HG02852 (cell line): ENCODE measurements around the gene TPRG1L.

ENCODE experiments used
- ATAC-seq: cut with Tn5 transposase; IDR thresholded peaks from one replicate; pipeline ENCODE4 v1.9.1; 2021; ENCODE audit warnings: mild to moderate bottlenecking, moderate library complexity; ENCODE audit not compliant: unreplicated experiment

TPRG1L gene

DNA sequence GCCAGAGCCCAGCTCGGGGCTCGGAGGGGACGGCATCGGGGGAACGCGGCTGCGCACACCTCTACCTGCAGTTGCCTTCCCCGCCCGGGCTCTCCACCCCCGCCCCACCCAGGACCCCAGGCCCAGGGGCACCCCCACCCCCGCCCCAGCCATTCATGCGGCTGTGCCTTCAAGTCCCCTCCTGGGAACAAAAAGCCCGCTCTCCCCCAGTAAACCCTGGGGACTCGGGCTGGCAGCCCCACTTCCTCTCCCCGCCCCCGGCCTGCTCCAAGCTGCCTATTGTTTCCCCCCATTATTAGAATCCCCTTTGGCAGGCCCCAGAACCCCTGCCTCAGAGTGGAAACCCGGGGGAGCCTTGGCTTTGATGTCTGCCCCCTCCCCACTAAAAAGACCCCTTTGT lies 31.5 kb upstream of the TPRG1L start:
- no peak for ATAC-seq

DNA sequence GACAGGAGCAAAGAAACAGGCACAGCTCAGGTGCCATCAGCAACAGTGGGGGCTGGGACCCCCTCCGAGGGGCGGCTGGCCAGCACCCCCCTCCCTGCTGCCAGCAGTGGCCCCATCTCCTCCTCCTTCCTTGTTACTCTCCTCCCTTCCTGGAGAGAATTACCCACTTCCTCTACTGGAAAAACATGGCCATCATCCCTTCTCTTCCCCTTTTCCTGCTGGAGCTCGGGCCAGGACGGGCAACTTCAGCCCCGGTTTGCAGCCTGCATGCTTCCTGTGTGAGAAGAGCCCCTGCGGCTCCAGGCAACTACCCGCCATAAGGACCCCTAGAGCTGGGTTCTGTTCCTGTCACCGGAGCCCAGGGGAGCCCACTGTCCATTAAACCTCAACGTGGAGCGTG lies 31.1 kb upstream of the TPRG1L start:
- ATAC-seq, result no peak

DNA sequence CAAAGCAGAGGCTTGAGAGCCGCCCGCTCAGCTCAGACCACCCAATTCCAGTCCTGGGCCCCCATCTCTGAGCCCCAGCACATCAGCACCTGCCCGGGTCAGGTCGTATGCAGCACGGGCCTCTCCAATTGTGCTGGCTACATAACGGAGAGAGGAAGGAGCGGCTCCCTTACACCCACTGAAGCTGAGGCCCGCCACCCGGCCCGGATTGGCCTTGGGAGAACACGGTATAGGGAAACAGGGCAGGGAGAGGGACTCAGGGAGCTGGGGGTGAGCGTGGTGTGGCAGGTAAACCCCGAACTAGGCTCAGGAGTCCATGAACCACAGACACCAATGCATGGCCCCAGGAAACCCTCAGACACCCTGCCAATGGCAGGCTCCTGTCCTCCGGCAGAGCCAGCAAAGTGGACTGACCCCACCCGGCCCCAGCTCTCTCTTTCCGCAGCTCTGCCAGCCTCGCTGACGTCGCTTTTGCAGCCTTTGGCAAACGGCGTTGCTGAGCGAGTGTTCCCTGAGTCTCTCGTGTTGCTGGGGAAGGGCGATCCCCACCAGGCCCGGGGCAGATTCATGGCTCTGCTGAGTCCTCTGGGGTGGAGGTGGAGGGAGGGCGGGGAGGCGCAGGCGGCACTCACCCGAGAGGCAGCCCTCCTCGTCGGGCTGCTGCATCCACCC lies 30.0 kb upstream of the TPRG1L start:
- ATAC-seq, result no peak

DNA sequence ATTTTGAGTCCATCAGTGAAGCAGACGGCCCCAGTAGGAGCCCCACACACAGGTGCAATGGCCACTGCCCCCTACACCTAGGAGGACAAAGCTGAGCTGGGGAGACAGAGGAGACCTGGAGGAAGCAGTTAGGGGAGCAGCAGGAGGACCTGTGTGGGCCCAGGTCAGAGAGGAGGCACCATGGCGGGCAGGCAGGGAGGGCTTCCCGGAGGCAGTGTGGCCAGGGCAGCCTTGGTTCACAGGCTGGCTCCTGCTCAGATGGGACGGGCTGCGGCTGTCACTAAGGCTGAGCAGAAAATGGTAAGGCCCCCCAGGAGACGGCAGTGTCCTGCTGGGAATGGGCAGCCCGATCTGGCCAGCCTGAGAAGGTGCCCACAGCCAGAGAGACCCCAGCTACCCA lies 28.9 kb upstream of the TPRG1L start:
- no peak for ATAC-seq

DNA sequence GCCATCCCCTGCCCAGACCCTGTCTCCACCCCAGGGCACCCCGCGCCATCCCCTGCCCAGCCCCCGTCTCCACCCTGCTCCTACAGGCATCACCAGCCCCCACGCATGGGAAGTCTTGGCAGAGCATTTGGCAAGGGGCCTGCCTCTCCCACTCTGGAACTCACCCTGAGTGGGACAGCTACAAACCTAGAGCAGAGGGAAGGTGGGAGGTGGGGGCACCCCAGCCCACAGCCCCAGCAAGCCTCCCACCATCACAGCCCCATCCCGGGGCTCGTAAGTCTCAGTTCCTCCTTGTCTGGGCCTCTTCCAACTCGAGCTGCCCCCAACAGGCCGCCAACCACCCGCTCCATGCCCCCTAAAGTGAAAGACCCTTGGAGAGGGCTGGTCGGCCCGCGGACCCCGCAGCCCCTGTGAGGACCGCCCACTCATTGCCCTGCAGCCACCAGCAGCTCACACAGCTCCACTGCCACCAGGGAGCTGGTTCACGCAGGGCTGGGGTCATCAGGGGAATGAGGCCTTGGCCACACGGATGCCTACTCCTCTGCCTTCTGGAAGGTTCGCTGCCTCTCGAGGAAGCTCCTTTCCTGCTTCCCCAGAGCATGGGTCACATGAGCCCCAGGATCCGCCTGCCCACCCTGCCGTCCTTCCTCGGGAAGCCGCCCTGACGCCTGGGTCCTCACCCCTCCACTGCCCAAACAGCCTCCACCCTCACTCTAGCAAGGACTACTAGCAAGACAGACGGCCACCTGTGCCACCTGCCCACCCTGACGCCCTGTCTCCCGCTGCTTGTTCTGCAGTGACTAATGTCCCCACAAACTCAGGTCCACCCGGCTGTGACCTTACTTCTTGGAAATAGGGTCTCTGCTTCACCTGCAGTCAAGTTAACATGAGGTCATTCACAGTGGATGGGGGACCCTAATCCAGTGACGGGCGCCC lies 27.9 kb upstream of the TPRG1L start:
- ATAC-seq, result no peak

DNA sequence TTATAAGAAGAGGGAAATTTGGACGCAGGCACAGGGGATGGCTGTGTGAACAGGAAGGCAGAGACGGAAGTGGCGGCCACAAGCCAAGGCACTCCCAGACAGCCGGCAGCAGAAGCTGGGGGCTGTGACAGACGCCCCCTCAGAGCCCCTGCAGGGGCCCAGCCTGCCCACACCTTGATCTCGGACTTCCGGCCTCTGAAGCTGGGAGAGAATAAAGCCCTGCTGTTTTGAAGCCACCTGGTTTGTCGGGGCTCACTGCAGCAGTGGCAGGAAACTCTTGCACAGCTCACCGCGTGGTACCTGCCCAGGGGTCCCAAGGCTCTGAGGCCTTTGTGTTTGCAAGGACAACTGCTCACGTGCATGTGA lies 27.2 kb upstream of the TPRG1L start:
- ATAC-seq, result no peak

DNA sequence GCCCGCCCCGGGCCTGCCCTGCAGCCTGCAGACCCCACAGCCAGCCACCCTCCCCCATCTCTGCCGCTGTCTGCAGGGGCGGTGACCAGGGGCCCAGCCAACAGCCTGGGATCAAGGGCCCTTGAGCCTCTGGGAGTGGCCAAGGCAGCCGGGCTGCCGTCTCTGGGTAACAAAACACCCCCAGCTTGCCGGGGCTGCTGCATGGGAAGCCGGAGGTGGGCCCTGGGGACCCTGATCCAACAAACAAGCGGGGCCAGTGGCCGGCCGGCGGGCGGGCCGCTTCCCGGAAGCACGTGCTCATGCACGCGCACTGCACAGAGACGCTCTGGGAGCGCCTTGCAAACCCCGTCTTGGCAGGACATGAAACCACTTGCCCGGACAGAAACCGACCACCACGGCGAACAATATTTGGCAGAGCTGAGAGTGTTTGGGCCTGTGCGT lies 26.7 kb upstream of the TPRG1L start:
- no peak for ATAC-seq

DNA sequence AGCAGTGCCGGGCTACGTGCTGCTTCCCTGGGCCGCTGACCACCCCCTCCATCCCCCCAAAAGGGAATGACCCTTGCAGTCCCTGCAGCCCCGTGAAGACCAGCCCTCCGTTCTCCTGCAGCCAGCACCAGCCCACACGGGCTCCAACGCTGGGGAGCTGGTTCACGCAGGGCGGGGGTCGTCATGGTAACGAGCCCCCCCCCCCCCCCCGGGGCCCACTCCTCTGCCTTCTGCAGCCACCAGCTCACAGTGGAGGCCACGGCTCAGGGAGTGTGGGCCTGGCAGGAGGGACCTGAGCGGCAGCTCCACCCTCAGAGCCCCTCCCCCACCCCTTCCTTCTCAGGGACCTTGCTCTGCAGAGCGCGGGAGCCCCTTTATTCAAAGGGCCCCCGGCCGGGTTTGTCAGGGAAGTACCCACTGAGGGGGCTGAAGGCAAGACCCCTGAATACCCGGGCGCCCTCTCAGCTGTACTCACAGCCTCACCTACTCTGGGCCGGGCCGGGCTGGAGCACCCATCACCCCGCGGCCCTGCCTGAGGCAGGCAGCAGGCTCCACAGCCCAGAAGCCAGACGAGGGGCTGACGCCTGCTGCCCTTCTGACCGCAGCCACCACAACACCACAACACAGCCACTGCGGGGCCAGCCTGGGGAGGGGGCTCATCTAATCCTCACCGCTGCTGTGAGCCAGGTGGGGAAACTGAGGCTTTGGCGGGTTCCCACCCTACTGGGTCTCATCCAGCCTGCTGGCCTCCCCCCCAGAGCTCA lies 26.1 kb upstream of the TPRG1L start:
- no peak for ATAC-seq

DNA sequence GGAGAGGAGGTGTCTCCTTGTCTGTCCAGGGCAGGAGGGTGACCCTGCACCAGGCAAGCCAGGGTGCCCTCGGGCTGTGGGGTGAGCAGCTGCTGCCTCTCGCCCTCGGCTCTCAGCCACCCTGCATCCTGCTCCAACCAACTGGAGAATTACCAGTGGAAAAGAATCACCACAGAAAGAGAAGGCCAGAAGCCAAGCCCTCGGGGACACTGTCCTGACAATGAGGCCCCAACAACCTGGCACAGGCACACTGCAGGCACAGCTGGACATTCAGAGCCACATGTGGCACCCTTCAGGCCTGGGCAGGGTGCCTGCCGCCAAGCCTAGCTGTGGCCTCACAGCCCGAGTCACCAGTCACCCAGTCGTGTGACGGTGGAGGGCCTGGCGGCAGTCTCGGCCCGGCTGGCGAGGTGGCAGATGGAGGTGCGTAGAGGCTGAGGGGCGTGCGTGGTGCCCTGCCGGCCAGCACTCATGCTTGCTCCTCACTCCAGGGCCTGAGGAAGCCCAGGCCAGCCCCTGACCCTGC lies 25.5 kb upstream of the TPRG1L start:
- no peak for ATAC-seq

DNA sequence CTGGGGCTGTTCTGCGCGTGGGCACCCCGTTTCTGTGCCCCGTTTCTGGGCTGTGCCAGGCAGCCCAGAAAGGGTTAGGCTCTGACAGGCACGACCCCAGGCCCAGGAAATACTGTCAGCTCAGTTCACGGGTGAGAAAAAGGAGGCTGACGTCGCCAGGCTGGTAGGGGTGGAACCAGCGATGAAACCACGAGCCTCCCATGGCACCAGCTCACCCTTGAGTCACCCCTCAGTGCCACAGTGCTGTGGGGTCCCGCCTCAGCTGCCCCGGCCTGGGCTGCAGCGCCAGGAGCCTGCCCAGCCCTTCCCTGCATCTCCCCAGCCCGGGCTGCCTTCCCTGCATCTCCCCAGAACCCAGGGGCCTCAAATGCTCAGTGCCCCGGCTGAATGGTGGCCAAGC lies 25.0 kb upstream of the TPRG1L start:
- ATAC-seq, result no peak

DNA sequence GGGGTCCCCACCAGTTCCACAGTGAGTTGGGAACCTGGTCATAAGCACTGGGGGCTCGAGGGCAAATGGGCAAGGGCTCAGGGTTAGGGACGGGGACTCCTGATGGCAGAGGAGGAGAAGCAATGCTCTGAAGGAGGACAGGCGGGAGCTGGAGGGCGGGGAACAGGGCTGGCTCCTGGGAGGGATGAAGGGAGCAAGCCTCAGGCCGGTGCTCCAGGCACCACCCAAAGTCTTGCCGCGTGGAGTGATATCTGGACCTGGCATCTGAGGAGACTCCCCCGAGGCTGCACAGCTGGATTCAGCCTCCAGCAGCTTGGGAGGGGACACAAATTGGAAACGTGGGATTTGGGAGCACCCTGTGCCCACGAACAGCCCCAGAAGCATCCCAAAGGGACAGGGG lies 24.5 kb upstream of the TPRG1L start:
- ATAC-seq, result no peak

DNA sequence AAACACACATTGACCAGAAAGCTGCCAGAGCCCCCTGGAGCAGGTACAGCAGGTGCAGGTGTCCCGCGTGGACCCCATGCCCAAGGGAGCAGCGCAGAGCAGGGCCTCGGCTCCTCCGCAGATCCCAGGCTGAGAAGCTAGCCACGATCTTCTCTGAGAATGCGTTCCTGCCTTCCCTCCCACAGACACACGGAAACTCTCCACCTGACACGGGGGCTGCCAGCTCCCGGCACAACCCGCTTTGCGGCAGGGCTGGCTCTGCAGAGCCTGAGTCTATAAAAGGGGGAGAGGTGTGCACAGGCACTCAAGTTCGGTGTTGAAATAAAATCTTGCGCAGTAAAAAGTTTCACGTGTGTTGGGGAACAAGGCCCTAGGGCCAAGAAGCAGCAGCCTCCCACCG lies 23.1 kb upstream of the TPRG1L start:
- ATAC-seq, result no peak

DNA sequence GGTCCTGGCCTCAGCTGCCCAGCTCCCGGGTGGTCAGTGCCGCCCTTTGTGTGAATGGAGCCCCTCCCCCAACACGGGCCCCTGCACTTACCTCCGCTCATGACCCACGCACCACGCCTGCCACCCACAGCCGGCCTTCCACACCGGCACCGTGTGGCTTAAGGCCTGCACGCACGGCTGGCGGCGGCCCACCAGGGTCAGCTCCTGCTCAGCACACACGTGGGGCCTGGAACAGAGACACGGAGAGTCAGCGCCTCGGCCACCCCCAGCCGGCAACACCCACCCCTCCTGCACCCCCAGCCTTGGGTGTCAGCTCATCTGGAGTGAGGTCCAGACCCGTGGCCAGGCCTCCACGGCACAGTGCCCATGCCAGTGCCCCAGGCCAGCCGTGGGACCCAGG lies 22.4 kb upstream of the TPRG1L start:
- no peak for ATAC-seq

DNA sequence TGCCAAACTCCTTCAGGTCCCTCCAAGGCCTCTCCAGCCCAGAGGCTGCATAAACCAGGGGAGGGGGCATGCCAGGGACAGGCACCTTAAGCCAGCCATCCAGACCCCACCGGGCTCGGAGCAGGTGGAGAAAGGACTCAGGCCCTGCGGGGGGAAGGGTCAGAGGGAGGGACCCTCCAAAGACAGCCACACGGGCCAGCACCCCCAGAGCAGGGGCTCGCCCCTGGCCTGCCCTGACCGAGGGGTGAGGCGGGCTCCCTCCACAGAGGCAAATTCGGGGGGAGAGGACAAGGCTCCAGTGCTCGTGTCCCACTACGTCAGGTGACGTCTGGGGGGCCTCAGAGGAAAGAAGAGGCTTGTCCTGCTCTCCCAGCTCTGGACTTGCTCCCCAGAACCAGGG lies 21.7 kb upstream of the TPRG1L start:
- no peak for ATAC-seq

DNA sequence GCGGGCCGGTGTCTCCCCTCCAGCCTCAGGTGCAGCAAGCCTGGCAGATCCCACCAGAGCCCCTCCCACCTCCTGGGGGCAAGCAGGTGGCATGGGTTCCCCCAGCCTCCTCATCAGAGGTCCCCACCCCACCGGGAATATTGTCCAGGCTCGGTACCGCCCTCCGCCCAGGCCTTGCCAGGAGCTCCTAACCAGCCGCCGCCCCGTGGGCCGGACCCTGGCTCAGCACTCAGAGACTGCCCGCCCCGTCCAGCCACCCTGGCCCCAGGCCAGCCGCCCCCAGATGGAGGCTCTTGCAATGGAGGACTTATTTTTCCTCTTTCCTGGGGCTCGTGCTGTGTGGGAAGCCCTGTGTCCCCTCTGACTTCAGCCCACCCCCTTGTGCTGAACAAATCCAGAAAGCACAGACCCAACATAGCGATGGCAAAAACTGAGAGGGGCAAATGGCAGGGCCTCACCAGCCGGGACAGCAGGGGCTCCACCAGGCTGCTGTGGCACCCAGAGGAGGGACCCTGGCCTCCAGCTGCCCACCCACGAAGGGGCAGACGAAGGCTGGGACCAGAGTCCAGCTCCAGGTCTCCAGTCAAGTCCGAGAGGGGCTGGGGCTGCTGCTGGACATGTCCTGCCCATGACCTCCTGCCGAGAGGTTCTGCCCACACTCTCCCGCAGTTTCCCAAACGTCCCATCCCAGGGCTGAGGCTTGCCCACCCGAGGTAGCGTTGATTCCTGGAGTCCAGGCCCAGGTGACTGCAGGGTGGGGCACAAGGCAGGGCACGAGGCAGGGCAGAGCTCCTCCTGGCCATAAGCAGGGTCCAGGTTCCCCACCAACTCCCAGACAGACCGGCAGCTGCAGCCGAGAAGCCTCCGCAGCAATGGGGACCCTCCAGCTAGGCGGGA lies 21.0 kb upstream of the TPRG1L start:
- ATAC-seq, result no peak

DNA sequence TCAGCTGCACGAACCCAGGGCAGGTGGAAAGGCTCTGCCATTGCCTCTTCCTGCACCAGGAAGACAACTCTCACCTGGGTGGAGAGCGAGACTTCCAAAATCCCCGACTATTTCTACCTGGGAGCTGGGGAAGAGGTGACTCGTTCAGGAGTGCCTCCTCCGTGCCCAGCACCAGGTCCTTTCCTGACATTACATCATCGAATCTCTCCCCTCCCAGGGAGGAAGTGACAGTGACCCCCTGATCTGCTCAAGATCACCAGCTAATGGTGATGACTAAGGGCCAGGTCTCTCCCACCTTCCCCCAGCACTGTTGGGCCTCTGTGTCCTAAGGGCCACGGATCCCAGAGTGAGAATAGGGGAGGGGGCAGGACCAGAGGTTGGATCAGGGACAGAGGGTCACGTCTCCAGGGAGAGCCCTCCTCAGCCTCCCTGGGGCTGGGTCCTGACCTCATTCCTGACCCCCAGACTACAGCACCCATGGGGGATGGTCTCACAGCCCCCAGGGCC lies 20.3 kb upstream of the TPRG1L start:
- ATAC-seq, result no peak

DNA sequence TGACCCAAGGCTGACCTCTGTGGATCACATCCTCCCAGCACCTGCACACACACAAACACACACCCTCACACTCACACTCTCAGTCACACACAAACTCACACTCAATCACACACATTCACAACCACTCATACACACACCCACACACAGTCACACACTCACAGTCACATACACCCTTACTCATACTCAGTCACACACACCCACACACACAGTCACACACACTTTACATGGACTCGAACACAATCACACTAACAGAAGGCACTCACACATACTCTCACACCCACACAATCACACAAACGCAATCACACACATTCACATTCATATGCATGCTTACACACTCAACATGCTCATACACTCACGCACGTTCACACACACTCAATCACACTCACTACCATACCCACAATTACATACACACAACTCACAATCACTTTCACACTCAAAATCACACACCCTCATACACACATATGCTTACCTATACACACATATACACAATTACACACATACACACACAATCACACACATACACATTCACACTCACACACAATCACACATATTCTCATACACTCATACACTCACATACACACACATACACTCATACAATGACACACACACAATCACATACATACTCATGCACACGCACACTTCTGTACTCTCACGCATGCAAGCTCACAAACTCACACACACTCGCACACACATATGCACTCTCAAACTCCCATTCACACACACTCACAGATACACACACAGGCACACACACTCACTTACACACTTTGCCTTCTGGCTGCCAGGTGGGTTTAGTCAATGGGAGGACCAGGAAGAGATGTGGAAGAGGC lies 19.6 kb upstream of the TPRG1L start:
- no peak for ATAC-seq

DNA sequence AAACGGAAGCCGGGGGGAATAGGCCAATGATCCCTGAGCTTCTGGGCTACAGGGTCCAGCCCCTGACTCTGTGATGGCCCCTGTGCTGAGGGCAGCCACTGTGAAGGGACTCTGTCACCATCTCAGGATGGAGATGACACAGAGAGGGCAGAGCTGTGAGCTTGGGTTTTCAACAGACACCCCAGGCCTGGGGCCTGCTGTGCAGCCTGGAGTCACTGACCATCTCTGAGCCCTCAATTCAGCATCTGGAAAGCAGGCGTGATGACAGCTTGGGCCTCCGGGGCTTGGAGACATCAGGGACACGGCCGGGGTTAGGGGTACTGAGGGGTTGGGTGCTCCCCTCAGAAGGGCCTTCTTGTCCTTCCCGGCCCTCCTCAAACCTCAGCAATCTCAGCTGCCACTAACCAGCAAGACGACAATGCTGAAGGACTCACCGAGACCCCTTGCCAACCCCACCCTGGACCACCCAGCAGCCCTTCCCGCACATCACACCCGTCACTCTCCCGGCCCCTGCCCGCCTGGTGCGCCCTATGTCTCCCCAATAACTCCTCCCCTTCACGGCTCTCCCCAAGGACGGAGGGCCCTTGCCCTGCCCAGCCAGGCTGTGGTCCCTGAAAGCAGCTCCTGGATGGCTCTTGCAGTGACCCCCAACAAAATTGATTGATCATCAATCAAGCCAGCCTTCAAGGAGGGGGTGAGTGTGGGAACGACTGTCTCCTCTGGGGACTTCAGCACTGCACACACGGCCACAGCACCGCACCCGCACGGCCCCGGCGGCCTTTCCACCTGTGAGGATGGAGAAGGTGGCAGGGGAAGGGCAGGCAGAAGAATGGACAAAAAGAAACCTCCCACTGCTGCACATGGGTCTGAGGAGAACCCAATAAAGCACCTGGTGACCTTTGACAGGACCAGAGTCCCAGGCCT lies 17.8 kb upstream of the TPRG1L start:
- no peak for ATAC-seq
